Central memory CD4-positive, alpha-beta T cell (primary cell): ENCODE data around the gene TMEM132D.
"Not testable (repeated sequence)": the region's sequence is repeated elsewhere in the genome, so short reads cannot be mapped to it uniquely, and the experiment has no call there.

Source experiments
- DNase-seq: peaks from one replicate; pipeline ENCODE4 v3.0.0; 2022

The TMEM132D gene

DNA sequence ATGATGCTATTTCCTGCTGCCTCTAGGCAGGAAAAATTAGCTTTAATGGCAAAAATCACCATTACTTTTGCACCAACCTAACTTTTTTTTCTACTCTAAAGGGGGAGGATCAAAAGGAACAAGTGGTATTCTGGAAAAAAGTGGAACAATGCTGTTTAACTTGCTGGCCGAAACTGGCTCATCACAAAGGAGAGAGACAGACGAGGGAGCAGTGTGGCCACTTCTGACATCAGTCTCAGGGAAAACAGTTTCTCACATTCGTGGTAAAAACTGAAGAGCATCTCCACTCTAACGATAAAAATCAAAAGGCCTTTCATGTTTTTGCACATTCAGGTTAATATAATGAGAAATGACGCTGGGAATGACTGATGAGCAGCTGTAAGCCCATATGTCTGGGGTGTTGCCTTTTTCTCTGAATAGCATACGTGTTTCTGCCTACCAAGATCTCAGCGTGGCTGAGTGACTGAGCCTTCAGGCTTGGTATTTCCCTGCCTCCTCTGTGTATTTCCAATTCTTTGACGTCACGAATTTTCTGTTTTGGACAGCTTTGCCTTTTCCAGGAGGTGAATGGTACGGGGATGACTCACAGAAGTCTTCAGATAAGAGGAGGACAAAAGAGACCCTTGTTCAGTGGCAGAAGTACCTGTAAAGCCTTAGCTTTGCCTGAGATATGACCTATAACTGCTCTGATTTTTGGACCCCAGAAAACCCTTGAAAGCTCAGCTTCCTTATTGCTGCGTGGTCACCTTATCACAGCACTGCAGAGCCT, 691.8 kb downstream of the TMEM132D start:
- no peak for DNase-seq

GRCh38 chr12:129208566-129208965, 695.3 kb downstream of the TMEM132D start:
- DNase-seq: no peak

DNA sequence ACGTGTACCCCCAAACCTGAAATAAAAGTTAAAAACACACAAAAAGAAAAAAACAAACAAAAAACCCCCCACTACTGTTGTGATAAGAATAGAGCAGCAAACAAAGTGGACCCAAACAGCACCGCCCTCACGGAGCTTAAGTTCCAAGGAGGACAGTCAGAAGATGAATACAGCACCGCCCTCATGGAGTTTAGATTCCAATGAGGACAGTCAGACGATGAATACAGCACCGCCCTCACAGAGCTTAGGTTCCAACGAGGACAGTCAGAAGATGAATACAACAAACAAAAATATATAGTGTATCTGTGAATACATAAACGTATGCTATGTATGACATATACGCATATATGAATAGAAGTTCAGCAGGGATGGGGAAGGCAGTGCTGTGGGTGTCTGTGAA, 696.7 kb downstream of the TMEM132D start:
- DNase-seq: no peak

DNA sequence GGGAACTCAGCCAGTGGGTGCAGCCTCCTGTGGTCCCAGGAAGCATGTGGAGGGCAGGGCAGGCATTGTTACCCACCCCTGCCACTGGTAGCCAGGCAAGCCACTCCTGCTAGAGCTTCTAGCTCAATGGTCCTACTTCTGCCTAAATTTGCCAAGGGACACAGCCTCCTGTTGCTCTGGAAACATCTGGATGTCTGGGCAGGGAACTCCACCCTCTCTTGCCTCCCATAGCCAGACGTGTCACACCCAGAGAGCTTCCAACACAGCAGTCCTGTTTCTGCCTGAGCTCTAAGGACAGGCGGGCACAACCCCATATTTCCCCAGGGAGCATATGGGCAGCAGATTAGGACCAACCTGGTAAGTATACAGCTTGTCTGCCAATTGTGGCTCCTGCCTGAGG, 700.4 kb downstream of the TMEM132D start:
- no peak for DNase-seq

GRCh38 chr12:129202109-129202814, 701.6 kb downstream of the TMEM132D start:
- DNase-seq: no peak

- DNase-seq: no peak
Observed at GRCh38 chr12:129201029-129201428, 702.8 kb downstream of the TMEM132D start.

GRCh38 chr12:129200576-129200975, 703.2 kb downstream of the TMEM132D start:
- DNase-seq: no peak

- no peak for DNase-seq
Observed at GRCh38 chr12:129196927-129197326, 706.9 kb downstream of the TMEM132D start.

DNA sequence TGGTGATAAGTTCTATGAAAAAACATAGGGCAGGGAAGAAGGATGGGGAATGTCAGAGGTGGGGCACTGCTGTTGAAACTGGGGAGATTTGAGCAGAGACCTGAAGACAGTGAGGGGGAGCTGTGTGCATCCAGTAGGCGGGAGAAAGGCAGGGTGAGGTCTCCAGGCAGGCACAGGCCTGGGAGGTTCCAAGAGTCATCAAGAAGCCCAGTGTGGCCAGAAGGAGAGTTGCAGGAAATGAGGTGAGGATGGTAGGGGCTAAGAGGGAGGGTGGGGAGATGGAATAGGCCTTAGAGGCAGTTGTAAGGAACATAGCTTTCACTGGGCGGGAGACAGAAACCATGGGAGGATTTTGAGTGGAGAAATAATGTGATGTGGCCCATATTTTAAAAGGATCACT, 708.7 kb downstream of the TMEM132D start:
- no peak for DNase-seq

GRCh38 chr12:129193263-129193871, 710.5 kb downstream of the TMEM132D start:
- no peak for DNase-seq

- no peak for DNase-seq
Observed at GRCh38 chr12:129190827-129191226, 713.0 kb downstream of the TMEM132D start.

DNA sequence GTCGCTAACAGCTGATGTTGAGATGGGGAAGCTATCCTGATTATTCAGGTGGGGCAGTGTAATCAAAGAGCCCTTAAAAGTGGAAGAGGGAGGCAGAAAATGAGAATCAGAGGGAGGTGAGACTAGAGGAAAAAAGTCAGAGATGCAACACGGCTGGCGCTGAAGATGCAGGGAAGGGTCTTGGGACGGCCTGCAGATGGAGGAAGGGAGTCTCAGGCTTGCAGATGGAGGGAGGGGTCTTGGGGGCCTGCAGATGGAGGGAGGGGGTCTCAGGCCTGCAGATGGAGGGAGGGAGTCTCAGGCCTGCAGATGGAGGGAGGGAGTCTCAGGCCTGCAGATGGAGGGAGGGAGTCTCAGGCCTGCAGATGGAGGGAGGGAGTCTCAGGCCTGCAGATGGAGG, 713.9 kb downstream of the TMEM132D start:
- DNase-seq: not testable (repeated sequence)

DNA sequence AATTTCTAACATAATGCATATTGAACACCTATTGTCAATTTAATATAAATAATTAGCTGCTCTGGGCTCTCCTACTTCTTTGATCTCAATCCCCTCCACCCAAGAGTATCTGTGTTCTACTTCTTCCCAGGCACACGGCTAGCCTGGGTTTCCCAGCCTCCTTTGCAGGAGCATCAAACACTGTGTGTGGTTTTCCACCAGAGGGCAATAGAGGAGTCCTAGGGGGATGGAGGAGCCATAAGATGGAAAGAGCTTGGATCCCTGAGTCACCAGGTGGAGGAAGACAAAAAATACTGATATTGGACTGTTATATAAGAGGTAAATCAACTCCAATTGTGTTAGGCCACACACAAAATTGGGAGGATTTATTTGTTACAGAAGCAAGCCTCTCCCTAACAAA, 716.9 kb downstream of the TMEM132D start:
- DNase-seq: no peak

- no peak for DNase-seq
Observed at GRCh38 chr12:129185855-129186254, 718.0 kb downstream of the TMEM132D start.

DNA sequence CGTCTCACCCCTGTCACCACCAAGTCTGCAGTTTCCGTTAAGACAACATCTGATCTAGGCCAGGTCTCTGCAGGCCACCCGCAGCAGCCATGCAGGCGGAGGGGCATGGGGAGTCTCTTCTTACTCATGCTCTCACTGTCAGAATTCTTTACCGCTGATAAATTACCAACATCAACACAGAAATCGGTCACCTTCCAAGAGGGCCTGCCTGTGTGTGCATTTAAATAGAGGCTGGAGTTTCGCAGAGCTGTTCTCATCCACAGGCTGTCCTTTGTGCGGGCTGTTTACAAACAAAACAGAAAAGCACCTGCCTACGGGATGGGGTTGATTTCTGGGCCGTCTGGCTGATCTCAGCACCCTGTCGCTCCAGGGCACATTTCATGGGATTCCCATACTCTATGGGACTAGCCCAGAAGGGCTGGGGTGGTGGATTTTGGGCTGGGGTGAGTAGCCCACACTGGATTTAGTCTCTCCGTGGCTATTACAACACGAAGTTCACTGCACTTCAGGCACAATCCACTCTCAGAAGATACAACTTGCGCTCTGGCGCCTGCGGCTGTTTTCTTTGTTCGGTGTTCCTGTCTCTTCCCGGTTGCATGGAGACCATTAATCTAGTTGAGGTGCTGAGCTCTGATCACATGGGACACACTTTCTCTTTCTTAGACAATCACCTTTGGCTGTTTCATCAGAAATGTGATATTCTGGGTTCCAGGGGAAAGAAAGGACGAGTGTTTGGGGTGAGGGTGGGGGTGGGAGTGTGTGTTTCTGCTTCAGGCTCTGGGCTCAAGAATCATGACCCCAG, 719.5 kb downstream of the TMEM132D start:
- no peak for DNase-seq

GRCh38 chr12:129179941-129180553, 723.8 kb downstream of the TMEM132D start:
- DNase-seq: no peak

DNA sequence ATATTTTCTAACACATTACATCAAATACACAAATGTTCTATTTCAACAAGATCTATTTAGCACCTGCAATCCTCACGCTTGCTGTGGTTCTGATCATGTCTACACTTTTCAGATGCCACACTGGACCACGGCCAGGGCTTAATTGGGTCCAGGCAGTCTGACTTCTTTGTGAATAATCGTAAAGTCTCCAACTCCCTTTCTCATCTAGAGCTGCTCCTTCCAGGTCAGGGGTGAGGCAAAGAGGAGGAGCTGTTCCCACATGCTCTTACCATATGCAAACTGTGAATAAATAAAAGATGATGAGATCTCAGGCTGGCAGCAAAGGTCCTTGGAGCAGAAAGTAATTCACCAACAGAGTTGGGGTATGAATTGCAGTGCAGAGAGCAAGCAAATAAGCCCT, 733.9 kb downstream of the TMEM132D start:
- DNase-seq: no peak

GRCh38 chr12:129163861-129164260, 740.0 kb downstream of the TMEM132D start:
- DNase-seq: no peak

GRCh38 chr12:129163461-129163860, 740.4 kb downstream of the TMEM132D start:
- DNase-seq: no peak

GRCh38 chr12:129162805-129163204, 741.0 kb downstream of the TMEM132D start:
- DNase-seq: no peak

- DNase-seq: no peak
Observed at GRCh38 chr12:129161511-129161910, 742.3 kb downstream of the TMEM132D start.

GRCh38 chr12:129160282-129160681, 743.5 kb downstream of the TMEM132D start:
- no peak for DNase-seq
